Activated T-cell treated with anti-CD3 and anti-CD28 coated beads, Interleukin-2, amount 50 U/mL, for 72 hours (primary cell): Measurements from ENCODE around the gene PRPF18. TPM values are rescaled to one million over a fixed set of nuclear protein-coding genes. Genes with fewer than 3 reads are reported as not detected.

ENCODE experiments used
- ATAC-seq, 2 donors: fragments of 150-1000 bp; cut with Tn5 transposase; replicated peaks in 1 of 2; 2 replicates each; pipeline ENCODE4 v1.10.0; 2021; ENCODE audit warnings: moderate library complexity in 2 of 2, mild to moderate bottlenecking in 1 of 2
- DNase-seq, 2 donors: peaks; one replicate each; pipeline ENCODE4 v3.0.0; 2021 to 2022; ENCODE audit warnings: mixed read lengths in 1 of 2
- H3K27ac Mint-ChIP-seq: one replicate; pipeline ENCODE4 v1.8.0; 2022; ENCODE audit warnings: mild to moderate bottlenecking, moderate library complexity, mixed read lengths
- H3K27me3 Mint-ChIP-seq: one replicate; pipeline ENCODE4 v1.8.0; 2022; ENCODE audit warnings: low read depth, mixed read lengths
- H3K36me3 Mint-ChIP-seq, 2 donors: one replicate each; pipeline ENCODE4 v1.8.0; 2022; ENCODE audit warnings: mixed read lengths in 2 of 2, mild to moderate bottlenecking in 1 of 2; ENCODE audit not compliant: insufficient read depth in 2 of 2
- H3K4me1 Mint-ChIP-seq: one replicate; pipeline ENCODE4 v1.8.0; 2022; ENCODE audit warnings: low read depth, mixed read lengths
- H3K4me3 Mint-ChIP-seq, 2 donors: one replicate each; pipeline ENCODE4 v1.8.0; 2022; ENCODE audit warnings: mild to moderate bottlenecking in 2 of 2, mixed read lengths in 2 of 2, moderate library complexity in 2 of 2
- H3K9me3 Mint-ChIP-seq, 2 donors: one replicate each; pipeline ENCODE4 v1.8.0; 2022; ENCODE audit warnings: mixed read lengths in 2 of 2
- total RNA-seq, 2 donors: library from RNA; stranded (reverse); gene quantifications; one replicate each; pipeline ENCODE4 v1.2.3, GENCODE V29; 2022

PRPF18 gene
- total RNA-seq, 2 donors from 2014 or later = 20.6 to 24.7 TPM

DNA sequence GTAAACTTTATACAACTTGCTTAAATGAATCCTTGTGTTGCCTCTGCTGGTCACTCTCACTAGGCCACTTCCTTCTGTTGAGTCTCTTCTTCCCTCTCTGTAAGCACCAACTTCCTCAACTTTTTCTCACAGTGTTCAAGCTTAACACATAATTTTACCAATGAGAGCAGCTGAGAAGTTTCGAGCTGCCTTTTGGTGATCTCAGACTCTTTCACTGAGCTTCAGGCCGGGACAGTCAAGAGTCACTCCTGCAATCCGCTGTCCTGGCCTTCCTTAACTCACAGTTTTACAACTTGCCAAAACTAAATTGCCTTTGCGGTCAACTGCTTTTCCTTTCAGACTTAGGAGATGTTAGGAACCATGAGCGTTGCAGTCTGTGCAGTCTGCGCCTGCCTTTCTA, 47.4 kb downstream of the PRPF18 start:
- Mint-ChIP-seq H3K36me3 (peaks cover 6 to 11% of the 10 kb centered on the region in 2 donors), H3K27ac (no peak overlapping the region), H3K4me1 (no peaks in the 10 kb centered on the region), H3K9me3 (peaks cover 0 to 2% of the 10 kb centered on the region in 2 donors), H3K4me3 (no peak overlapping the region), H3K27me3 (no peaks in the 10 kb centered on the region)
- no peak for DNase-seq
- no peak for ATAC-seq

GRCh38 chr10:13636776-13637175, 50.0 kb downstream of the PRPF18 start:
- H3K36me3 Mint-ChIP-seq = peaks cover 19 to 28% of the 10 kb centered on the region in 2 donors

DNA sequence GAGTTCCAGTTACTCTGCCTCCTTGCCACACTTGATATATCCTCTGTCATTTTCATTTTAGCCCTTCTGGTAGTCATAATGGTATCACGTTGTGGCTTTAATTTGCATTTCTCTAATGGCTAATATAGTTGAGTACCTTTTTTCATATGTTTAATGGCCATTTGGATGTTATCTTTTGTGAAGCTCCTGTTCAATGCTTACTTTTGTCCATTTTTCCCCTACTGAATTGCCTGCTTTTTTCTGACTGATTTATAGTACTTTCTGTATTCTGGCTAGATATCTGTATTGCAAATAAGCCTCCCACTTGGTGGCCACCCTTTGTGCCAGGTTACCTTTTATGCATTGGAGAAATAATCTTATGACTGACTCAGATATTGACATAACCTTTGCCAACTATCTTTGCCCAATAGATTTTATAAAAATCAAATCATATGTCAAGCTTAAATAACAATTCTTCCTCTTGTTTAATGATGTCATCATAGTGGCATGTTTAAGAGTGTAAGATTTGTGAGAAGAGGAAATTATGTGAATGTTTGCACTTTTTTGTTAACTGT, 50.6 kb downstream of the PRPF18 start:
- Mint-ChIP-seq H3K27me3 (no peaks in the 10 kb centered on the region), H3K4me3 (no peak overlapping the region), H3K9me3 (peaks cover 16 to 19% of the 10 kb centered on the region in 2 donors), H3K4me1 (no peaks in the 10 kb centered on the region), H3K36me3 (peaks cover 23 to 34% of the 10 kb centered on the region in 2 donors), H3K27ac (no peak overlapping the region)
- ATAC-seq = no peak
- DNase-seq = no peak

More at GRCh38 chr10:13636776-13637175, 50.0 kb downstream of the PRPF18 start:
- Mint-ChIP-seq H3K9me3 (peaks cover 11 to 14% of the 10 kb centered on the region in 2 donors), H3K27ac (no peak overlapping the region), H3K4me1 (no peaks in the 10 kb centered on the region), H3K4me3 (no peak overlapping the region), H3K27me3 (no peaks in the 10 kb centered on the region)
- ATAC-seq = no peak
- DNase-seq = no peak

DNA sequence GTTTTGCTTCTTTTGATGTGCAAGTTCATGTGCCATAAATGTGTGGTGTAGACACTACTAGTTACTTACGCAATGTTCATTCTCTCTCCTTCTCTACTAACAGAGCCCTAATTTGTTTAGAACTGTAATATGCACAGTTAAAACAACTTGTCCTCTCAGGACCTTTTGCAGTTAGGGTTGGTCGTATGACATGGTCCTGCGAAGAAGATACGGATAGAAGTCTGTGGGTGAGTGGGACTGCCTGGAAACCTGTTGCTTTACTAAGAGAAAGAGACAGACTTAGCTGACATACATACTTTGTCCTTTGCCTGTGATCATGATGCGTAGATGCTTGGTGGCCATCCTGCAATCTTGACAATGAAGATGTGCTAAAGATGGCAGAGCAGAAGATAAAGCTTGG, 51.1 kb downstream of the PRPF18 start:
- no peak overlapping the region for H3K4me3 Mint-ChIP-seq
- H3K9me3 Mint-ChIP-seq = peaks cover 20 to 21% of the 10 kb centered on the region in 2 donors
- no peaks in the 10 kb centered on the region for H3K4me1 Mint-ChIP-seq
- H3K36me3 Mint-ChIP-seq = peaks cover 28 to 38% of the 10 kb centered on the region in 2 donors
- no peaks in the 10 kb centered on the region for H3K27me3 Mint-ChIP-seq
- DNase-seq = no peak
- H3K27ac Mint-ChIP-seq = no peak overlapping the region
- ATAC-seq = no peak

DNA sequence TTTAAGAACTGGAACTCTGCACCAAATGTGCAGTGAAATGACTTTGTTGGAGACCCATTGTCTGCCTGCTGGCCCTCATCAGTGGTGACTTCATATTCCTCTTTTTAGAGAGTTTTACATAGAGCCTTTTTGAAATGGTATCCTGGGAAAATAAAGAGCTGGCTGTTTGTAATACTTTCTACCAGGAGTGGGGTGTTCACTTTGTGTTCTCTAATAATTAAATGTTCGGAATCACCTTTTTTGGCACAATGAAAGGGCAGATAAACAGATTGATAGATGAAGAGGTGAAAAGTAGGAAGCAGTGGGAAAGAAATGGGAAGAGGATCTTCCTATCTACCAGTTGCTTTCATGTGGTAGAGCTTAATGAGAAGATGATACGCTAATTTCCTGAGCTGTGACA, 55.5 kb downstream of the PRPF18 start:
- H3K9me3 Mint-ChIP-seq = peaks cover 20 to 21% of the 10 kb centered on the region in 2 donors
- no peaks in the 10 kb centered on the region for H3K4me1 Mint-ChIP-seq

DNA sequence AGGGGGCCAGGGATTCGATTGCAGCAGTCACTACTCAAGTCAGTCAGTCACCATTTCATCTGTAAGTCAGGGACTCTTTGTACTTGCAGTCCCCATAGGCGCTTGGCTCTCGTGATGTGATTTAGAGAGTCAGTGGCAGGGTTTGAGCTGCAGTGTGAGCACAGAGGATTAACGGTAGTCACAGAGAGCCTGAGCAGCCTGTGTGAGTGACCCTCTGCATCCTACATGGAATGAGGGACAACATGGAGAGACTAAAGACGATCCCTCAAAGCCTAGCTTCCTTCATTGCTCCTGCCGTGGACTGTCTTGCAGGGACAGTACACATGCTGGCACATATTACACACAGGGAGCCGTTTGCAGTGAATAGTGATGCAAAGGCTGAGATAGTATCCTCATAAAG, 56.3 kb downstream of the PRPF18 start:
- H3K4me3 Mint-ChIP-seq = no peak overlapping the region
- no peaks in the 10 kb centered on the region for H3K4me1 Mint-ChIP-seq
- peaks cover 28 to 35% of the 10 kb centered on the region in 2 donors for H3K36me3 Mint-ChIP-seq
- ATAC-seq = no peak
- no peak for DNase-seq
- peaks cover 20 to 21% of the 10 kb centered on the region in 2 donors for H3K9me3 Mint-ChIP-seq
- no peak overlapping the region for H3K27ac Mint-ChIP-seq
- H3K27me3 Mint-ChIP-seq = no peaks in the 10 kb centered on the region

More for the DNA sequence above, 55.5 kb downstream of the PRPF18 start:
- peaks cover 30 to 37% of the 10 kb centered on the region in 2 donors for H3K36me3 Mint-ChIP-seq
- H3K27ac Mint-ChIP-seq = no peak overlapping the region
- no peaks in the 10 kb centered on the region for H3K27me3 Mint-ChIP-seq
- no peak for DNase-seq
- H3K4me3 Mint-ChIP-seq = no peak overlapping the region
- no peak for ATAC-seq

DNA sequence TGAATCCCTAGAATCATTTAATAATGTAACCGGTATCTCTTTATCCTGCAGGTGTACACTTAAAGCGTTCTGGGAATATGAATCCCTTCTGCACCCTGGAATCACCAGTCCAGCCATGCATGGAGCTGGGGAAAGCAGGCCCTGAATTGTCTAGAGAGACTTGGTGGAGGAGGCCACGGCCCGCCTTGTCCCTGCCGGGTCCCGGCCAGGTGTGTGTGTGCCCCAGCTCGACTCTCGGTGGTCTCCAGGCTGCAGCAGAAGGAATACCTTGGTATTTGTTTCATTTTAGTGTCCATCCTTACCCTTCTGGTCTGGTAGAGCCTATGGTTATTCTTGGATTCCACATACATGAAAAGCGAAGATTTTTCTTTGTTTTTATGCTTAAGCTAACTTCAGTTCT, 58.1 kb downstream of the PRPF18 start:
- Mint-ChIP-seq H3K27ac (no peak overlapping the region), H3K4me3 (no peak overlapping the region), H3K4me1 (peaks cover 13% of the 10 kb centered on the region), H3K27me3 (no peaks in the 10 kb centered on the region), H3K9me3 (peaks cover 18 to 21% of the 10 kb centered on the region in 2 donors), H3K36me3 (peaks cover 24 to 29% of the 10 kb centered on the region in 2 donors)
- DNase-seq (no peak), ATAC-seq (no peak)

GRCh38 chr10:13648425-13648824, 61.7 kb downstream of the PRPF18 start:
- peaks cover 34% of the 10 kb centered on the region for H3K4me1 Mint-ChIP-seq
- DNase-seq = no peak
- peak overlapping the region; percentile 35 for H3K27ac Mint-ChIP-seq
- H3K4me3 Mint-ChIP-seq = no peak overlapping the region
- no peaks in the 10 kb centered on the region for H3K9me3 Mint-ChIP-seq
- H3K27me3 Mint-ChIP-seq = no peaks in the 10 kb centered on the region
- ATAC-seq = no peak
- peaks cover 0 to 2% of the 10 kb centered on the region in 2 donors for H3K36me3 Mint-ChIP-seq

- no peak for DNase-seq
- Mint-ChIP-seq H3K27me3 (no peaks in the 10 kb centered on the region), H3K4me3 (no peak overlapping the region), H3K36me3 (peaks cover 0 to 2% of the 10 kb centered on the region in 2 donors), H3K9me3 (no peaks in the 10 kb centered on the region), H3K4me1 (peaks cover 43% of the 10 kb centered on the region), H3K27ac (no peak overlapping the region)
- no peak for ATAC-seq
Measured at GRCh38 chr10:13649844-13650520, 63.2 kb downstream of the PRPF18 start.

DNA sequence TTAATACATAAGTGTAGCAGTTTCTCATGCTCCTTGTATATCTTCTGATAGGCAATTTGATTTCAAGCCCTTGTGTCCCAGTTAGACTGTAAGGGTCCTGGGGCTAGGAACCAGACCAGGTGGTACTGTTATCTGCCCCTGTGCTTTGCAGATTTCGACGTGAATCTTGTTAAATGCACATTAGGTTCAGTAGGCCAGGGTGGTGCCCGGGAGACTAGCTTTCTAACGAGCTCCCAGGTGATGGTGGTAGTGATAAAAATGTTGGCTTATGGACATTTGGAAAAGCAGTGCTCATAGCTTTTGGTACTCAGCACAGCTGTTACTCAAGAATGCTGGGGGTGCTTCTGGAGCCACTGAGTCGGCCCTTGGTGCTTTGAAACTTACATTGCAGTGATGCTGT, 64.2 kb downstream of the PRPF18 start:
- H3K27me3 Mint-ChIP-seq = no peaks in the 10 kb centered on the region
- H3K36me3 Mint-ChIP-seq = peaks cover 0 to 2% of the 10 kb centered on the region in 2 donors
- no peaks in the 10 kb centered on the region for H3K9me3 Mint-ChIP-seq
- DNase-seq (no peak), ATAC-seq (no peak)
- no peak overlapping the region for H3K27ac Mint-ChIP-seq
- H3K4me3 Mint-ChIP-seq = no peak overlapping the region
- peaks cover 43% of the 10 kb centered on the region for H3K4me1 Mint-ChIP-seq

DNA sequence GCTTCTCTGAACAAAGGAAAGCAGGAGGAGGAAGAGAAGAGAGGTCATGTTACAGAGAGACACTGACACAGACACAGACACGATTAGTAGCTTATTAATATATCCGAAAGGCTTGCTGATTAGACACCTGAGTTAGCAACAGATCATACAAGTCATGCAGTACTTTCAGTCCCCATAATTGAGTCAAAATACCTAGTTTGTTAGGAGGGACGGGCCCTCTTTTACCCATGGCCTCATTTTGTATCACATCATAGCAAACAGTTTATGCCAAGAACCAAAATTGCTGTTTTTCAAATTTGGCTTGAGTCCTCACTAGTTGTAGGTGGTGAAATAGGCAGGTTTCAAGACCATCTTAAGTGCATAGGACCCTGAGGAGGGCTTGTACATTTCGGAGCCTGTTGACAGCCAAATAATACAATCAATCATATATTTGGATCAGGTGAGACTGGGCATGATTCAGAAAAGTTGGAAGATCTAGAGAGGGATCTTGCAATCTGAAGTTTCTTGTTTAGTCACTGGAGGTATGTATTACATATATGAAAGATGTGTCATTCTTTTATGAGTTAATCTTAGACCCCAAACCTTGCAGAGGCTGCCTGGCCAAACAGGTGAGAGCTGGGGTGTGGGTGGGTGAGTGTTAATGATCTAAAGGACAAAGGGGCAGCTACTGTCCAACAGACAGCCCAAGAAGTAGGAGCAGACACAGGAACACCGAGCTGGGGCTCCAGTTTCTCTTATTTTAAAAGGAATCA, 65.4 kb downstream of the PRPF18 start:
- Mint-ChIP-seq H3K36me3 (no peaks in the 10 kb centered on the region), H3K9me3 (no peaks in the 10 kb centered on the region), H3K4me3 (peak overlapping the region; percentile 77), H3K4me1 (peaks cover 43% of the 10 kb centered on the region), H3K27me3 (no peaks in the 10 kb centered on the region), H3K27ac (peak overlapping the region; percentile 30)
- ATAC-seq (peak; percentile 88 to 92), DNase-seq (peak; percentile 46 to 51)

DNA sequence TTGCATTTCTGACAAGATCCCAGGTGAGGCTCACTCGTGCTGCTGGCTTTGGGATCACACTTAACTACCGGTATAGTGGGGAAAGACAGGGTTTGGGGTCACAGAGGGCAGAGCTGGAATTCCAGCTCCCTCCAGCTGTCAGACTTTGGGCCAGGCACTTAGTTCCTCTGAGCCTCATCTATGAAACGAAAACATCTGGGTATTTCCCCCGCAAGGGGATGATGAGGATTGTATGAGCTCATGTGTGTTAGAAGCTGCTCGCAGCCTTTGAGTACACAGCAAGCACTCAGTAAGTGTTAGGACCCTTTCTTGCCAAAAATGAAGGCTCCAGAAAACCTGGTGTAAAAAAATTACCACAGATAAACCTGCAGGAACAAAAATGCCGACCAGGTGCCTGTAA, 66.1 kb downstream of the PRPF18 start:
- H3K4me1 Mint-ChIP-seq = peaks cover 43% of the 10 kb centered on the region
- no peaks in the 10 kb centered on the region for H3K27me3 Mint-ChIP-seq
- H3K27ac Mint-ChIP-seq = no peak overlapping the region
- no peaks in the 10 kb centered on the region for H3K36me3 Mint-ChIP-seq
- no peak for DNase-seq
- H3K9me3 Mint-ChIP-seq = no peaks in the 10 kb centered on the region
- H3K4me3 Mint-ChIP-seq = peak overlapping the region; percentile 77
- peak; percentile 32 to 52 for ATAC-seq

- DNase-seq (no peak), ATAC-seq (no peak)
- Mint-ChIP-seq H3K27me3 (no peaks in the 10 kb centered on the region), H3K36me3 (no peaks in the 10 kb centered on the region), H3K27ac (no peak overlapping the region), H3K9me3 (no peaks in the 10 kb centered on the region), H3K4me1 (peaks cover 37% of the 10 kb centered on the region), H3K4me3 (no peak overlapping the region)
Measured at GRCh38 chr10:13654118-13654830, 67.5 kb downstream of the PRPF18 start.
